Vagina (tissue), 2 donors: ENCODE data around the gene COMMD3.

Experiments
- POLR2A ChIP-seq, 2 donors: fragments of 450-650 bp; IDR thresholded peaks; one replicate each; pipeline ENCODE4 v1.6.1; 2017; ENCODE audit warnings: antibody characterized with exemption in 2 of 2, mild to moderate bottlenecking in 2 of 2, moderate library complexity in 2 of 2
- POLR2AphosphoS5 ChIP-seq, 2 donors: sonication (generic); formaldehyde crosslinking; IDR thresholded peaks; one replicate each; pipeline ENCODE4 v1.9.0; 2017; ENCODE audit warnings: antibody characterized with exemption in 2 of 2, mild to moderate bottlenecking in 2 of 2, low read depth in 1 of 2; ENCODE audit not compliant: insufficient read depth in 1 of 2
- TF ChIP-seq, protein P1 (sequence below), 3 experiments: fragments of 450-650 bp in 2 of 3; fragments of 200-600 bp in 1 of 3; sonication (generic) in 1 of 3; IDR thresholded peaks; one replicate each; pipeline ENCODE4 v1.5.1; 2017 to 2019; ENCODE audit warnings: antibody characterized with exemption in 3 of 3, mild to moderate bottlenecking in 2 of 3, moderate library complexity in 2 of 3

DNA sequence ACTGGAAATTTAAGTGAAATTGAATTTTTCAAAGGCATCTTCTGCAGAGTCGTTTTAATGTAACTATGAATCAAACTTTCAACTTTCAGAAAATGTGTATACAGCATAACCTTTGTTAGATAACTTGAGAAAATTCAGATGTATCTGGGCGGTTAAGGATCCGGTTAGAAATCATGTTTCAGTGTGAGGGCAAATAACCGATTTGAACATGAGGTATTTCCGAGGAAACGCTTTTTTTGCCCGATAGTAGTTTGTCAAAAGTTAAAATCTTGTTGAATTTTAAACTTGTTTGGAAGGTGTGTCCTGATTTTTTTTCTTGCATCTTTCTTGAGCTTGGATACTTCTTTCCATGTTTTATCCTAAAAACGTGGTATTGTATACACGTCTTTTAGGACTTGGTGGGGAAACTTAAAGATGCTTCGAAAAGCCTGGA lies 3.4 kb downstream of the COMMD3 start:
- TF ChIP-seq, protein P1, sequence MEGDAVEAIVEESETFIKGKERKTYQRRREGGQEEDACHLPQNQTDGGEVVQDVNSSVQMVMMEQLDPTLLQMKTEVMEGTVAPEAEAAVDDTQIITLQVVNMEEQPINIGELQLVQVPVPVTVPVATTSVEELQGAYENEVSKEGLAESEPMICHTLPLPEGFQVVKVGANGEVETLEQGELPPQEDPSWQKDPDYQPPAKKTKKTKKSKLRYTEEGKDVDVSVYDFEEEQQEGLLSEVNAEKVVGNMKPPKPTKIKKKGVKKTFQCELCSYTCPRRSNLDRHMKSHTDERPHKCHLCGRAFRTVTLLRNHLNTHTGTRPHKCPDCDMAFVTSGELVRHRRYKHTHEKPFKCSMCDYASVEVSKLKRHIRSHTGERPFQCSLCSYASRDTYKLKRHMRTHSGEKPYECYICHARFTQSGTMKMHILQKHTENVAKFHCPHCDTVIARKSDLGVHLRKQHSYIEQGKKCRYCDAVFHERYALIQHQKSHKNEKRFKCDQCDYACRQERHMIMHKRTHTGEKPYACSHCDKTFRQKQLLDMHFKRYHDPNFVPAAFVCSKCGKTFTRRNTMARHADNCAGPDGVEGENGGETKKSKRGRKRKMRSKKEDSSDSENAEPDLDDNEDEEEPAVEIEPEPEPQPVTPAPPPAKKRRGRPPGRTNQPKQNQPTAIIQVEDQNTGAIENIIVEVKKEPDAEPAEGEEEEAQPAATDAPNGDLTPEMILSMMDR (IDR thresholded peaks at IDR 0.05) = no peak
- no peak for TF ChIP-seq POLR2A (IDR thresholded peaks at IDR 0.05)
- no peak for TF ChIP-seq POLR2AphosphoS5 (IDR thresholded peaks at IDR 0.05; ENCODE audit: insufficient read depth in 1 of 2, low read depth in 1 of 2)
